OCI-LY3 (cell line): ENCODE data around the gene LZTS2.

Source experiments
- EZH2phosphoT487 ChIP-seq: fragments of 200-600 bp; shearing (Covaris generic); IDR thresholded peaks from 2 replicates; pipeline ENCODE4 v1.6.1; 2018; ENCODE audit warnings: antibody characterized with exemption, mixed run types, low read depth
- TF ChIP-seq, protein P1 (sequence below): fragments of 200-600, 300-600 bp; sonication (generic); IDR thresholded peaks from 2 replicates; pipeline ENCODE4 v1.5.1; 2014; ENCODE audit warnings: antibody characterized with exemption, low read length, low read depth

DNA sequence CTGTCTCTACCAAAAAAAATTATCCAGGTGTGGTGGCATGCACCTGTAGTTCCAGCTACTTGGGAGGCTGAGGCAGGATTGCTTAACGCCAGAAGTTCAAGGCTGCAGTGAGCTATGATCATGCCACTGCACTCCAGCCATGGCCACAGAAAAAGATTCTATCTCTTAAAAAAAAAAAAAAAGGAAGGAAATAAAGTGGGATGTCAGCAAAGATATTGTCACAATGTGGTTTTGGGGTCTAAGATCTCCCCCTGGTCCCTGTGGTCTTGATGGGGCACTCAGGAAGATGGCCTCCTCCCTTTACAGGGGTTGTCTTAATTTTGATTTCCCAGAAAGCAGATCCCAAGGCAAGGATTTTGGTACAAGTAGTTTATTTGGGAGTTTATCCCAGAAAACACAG lies 54.7 kb downstream of the LZTS2 start:
- TF ChIP-seq, protein P1, sequence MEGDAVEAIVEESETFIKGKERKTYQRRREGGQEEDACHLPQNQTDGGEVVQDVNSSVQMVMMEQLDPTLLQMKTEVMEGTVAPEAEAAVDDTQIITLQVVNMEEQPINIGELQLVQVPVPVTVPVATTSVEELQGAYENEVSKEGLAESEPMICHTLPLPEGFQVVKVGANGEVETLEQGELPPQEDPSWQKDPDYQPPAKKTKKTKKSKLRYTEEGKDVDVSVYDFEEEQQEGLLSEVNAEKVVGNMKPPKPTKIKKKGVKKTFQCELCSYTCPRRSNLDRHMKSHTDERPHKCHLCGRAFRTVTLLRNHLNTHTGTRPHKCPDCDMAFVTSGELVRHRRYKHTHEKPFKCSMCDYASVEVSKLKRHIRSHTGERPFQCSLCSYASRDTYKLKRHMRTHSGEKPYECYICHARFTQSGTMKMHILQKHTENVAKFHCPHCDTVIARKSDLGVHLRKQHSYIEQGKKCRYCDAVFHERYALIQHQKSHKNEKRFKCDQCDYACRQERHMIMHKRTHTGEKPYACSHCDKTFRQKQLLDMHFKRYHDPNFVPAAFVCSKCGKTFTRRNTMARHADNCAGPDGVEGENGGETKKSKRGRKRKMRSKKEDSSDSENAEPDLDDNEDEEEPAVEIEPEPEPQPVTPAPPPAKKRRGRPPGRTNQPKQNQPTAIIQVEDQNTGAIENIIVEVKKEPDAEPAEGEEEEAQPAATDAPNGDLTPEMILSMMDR, result no peak
- TF ChIP-seq EZH2phosphoT487, result no peak
